Hepatocyte (in vitro differentiated cells): ENCODE results near the gene EXOC6B.

Experiments
- CTCF ChIP-seq: fragments of 200-600 bp; sonication (generic); IDR thresholded peaks from 2 replicates; pipeline ENCODE4 v1.5.1; 2016; ENCODE audit warnings: antibody characterized with exemption, mild to moderate bottlenecking; ENCODE audit not compliant: poor library complexity
- EZH2 ChIP-seq: fragments of 200-600 bp; sonication (generic); IDR thresholded peaks from 2 replicates; pipeline ENCODE4 v1.6.1; 2016; ENCODE audit warnings: antibody characterized with exemption, mild to moderate bottlenecking, borderline replicate concordance
- EZH2phosphoT487 ChIP-seq: fragments of 200-600 bp; sonication (generic); IDR thresholded peaks from one replicate; pipeline ENCODE4 v1.6.1; 2018; ENCODE audit warnings: antibody characterized with exemption, mild to moderate bottlenecking, low read depth, moderate library complexity; ENCODE audit not compliant: unreplicated experiment, severe bottlenecking

GRCh38 chr2:72138011-72138881, 687.6 kb downstream of the EXOC6B start:
- TF ChIP-seq CTCF = no peak
- no peak for TF ChIP-seq EZH2
- no peak for TF ChIP-seq EZH2phosphoT487
